SU-DHL-6 (cell line): ENCODE results near the gene PPARGC1A.

Source experiments
- H2AFZ ChIP-seq: fragments of 200-600 bp; sonication (generic); 2 replicates; pipeline ENCODE4 v1.6.1; 2014; ENCODE audit warnings: low read depth, mild to moderate bottlenecking, moderate library complexity, mixed read lengths, antibody characterized with exemption, low read length; ENCODE audit not compliant: severe bottlenecking
- H3F3A ChIP-seq: fragments of 200-600 bp; shearing (Covaris generic); 2 replicates; pipeline ENCODE4 v1.6.0; 2016; ENCODE audit warnings: antibody characterized with exemption, mild to moderate bottlenecking; ENCODE audit not compliant: insufficient read depth
- H3K27ac ChIP-seq: fragments of 200-600 bp; sonication (generic); 2 replicates; pipeline ENCODE4 v1.5.1; 2016; ENCODE audit warnings: low read depth, mild to moderate bottlenecking, low read length, moderate library complexity, mixed read lengths
- H3K27me3 ChIP-seq: fragments of 200-600 bp; sonication (generic), shearing (Covaris generic); 2 replicates; pipeline ENCODE4 v1.6.0; 2014; ENCODE audit warnings: mild to moderate bottlenecking, low read length
- H3K36me3 ChIP-seq: fragments of 200-600 bp; sonication (generic); 2 replicates; pipeline ENCODE4 v1.6.1; 2014; ENCODE audit warnings: mild to moderate bottlenecking, low read length, mixed read lengths
- H3K4me2 ChIP-seq: fragments of 300-600, 200-600 bp; shearing (Covaris generic), sonication (generic); 2 replicates; pipeline ENCODE4 v1.6.0; 2014; ENCODE audit warnings: low read length, low read depth, mild to moderate bottlenecking; ENCODE audit not compliant: poor library complexity, severe bottlenecking
- H3K4me3 ChIP-seq: fragments of 200-600 bp; sonication (generic); 2 replicates; pipeline ENCODE4 v1.5.1; 2014; ENCODE audit warnings: antibody characterized with exemption, low read length, mild to moderate bottlenecking, mixed read lengths; ENCODE audit not compliant: insufficient read depth, poor library complexity, severe bottlenecking
- H3K79me2 ChIP-seq: fragments of 200-600 bp; sonication (generic); 2 replicates; pipeline ENCODE4 v1.6.1; 2014; ENCODE audit warnings: mild to moderate bottlenecking, low read length, moderate library complexity; ENCODE audit not compliant: insufficient read depth
- H3K9ac ChIP-seq: fragments of 200-600 bp; sonication (generic); 2 replicates; pipeline ENCODE4 v1.7.0; 2014; ENCODE audit warnings: mild to moderate bottlenecking, low read length
- H3K9me2 ChIP-seq: fragments of 200-600 bp; sonication (generic); replicated peaks from 2 replicates; pipeline ENCODE4 v1.6.1; 2014; ENCODE audit warnings: low read length; ENCODE audit not compliant: insufficient read depth
- H3K9me3 ChIP-seq: fragments of 200-600 bp; sonication (generic); 2 replicates; pipeline ENCODE4 v1.6.1; 2014; ENCODE audit warnings: low read length, mixed read lengths; ENCODE audit not compliant: insufficient read depth
- H4K20me1 ChIP-seq: fragments of 200-600 bp; sonication (generic); 2 replicates; pipeline ENCODE4 v1.6.1; 2014; ENCODE audit warnings: low read depth, mild to moderate bottlenecking, antibody characterized with exemption, low read length, moderate library complexity, mixed read lengths
- CTCF ChIP-seq: fragments of 200-600 bp; sonication (generic); IDR thresholded peaks from one replicate; pipeline ENCODE4 v1.5.1; 2017; ENCODE audit warnings: antibody characterized with exemption, mild to moderate bottlenecking, low read length, moderate library complexity; ENCODE audit not compliant: insufficient read depth, poor library complexity, severe bottlenecking
- EZH2phosphoT487 ChIP-seq: fragments of 200-600 bp; sonication (generic), shearing (Covaris generic); conservative IDR thresholded peaks from 2 replicates; pipeline ENCODE4 v1.6.1; 2018; ENCODE audit warnings: mild to moderate bottlenecking, antibody characterized with exemption, low read length, moderate library complexity, mixed read lengths

PPARGC1A gene

GRCh38 chr4:23916282-23916681 lies 26.4 kb upstream of the PPARGC1A start:
- no peaks in the 10 kb centered on the region for H3K9me3 ChIP-seq
- H4K20me1 ChIP-seq = no peaks in the 10 kb centered on the region
- no peaks in the 10 kb centered on the region for H3K79me2 ChIP-seq
- no peak for TF ChIP-seq EZH2phosphoT487
- TF ChIP-seq CTCF = no peak
- no peak overlapping the region for H3K4me3 ChIP-seq
- H3F3A ChIP-seq = no peaks in the 10 kb centered on the region
- no peaks in the 10 kb centered on the region for H3K36me3 ChIP-seq
- H3K9ac ChIP-seq = no peak overlapping the region
- H2AFZ ChIP-seq = no peak overlapping the region
- no peaks in the 10 kb centered on the region for H3K27me3 ChIP-seq
- H3K9me2 ChIP-seq = no peaks in the 10 kb centered on the region
- no peak overlapping the region for H3K4me2 ChIP-seq
- no peak overlapping the region for H3K27ac ChIP-seq

DNA sequence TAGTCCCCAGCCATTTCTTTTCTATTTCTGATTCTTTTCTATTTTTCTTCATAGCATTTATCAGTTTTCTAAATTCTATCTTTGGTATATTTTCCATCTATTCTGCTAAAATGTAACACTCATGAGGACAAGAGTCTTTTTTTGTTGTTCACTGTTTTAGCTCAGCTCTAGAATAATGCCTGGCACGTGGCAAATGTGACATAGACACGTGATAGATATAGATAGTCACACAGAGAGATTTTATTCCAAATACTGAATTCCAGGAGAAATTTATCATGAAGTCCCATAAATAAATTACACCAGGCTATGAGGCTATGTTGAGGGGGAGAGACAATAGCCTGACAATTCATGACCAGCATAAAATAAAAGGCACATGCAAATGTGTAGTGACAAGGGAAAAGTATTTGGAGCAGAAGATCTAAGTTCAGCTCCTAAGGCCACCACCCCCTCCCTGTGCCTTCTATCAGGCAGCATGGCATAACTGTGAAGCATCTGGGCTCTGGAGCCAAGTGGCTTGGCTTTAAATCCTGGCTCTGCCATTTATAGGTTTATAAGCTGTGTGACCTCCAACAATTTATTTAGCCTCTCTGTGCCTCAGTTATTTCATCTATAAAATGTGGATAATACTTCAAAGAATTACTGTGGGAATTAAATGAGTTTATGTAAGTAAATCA lies 25.7 kb upstream of the PPARGC1A start:
- H3K9ac ChIP-seq = no peak overlapping the region
- H2AFZ ChIP-seq = no peak overlapping the region
- no peak overlapping the region for H3K4me3 ChIP-seq
- H3K27ac ChIP-seq = no peak overlapping the region
- TF ChIP-seq CTCF (no peak), EZH2phosphoT487 (no peak)
- no peaks in the 10 kb centered on the region for H4K20me1 ChIP-seq
- H3K79me2 ChIP-seq = no peaks in the 10 kb centered on the region
- H3F3A ChIP-seq = no peaks in the 10 kb centered on the region
- no peak overlapping the region for H3K4me2 ChIP-seq
- H3K9me3 ChIP-seq = no peaks in the 10 kb centered on the region
- no peaks in the 10 kb centered on the region for H3K27me3 ChIP-seq
- no peaks in the 10 kb centered on the region for H3K9me2 ChIP-seq
- no peaks in the 10 kb centered on the region for H3K36me3 ChIP-seq

GRCh38 chr4:23911675-23912455 lies 22.0 kb upstream of the PPARGC1A start:
- Histone ChIP-seq H3K27ac (no peak overlapping the region), H3K9ac (no peak overlapping the region), H3K27me3 (no peaks in the 10 kb centered on the region), H4K20me1 (no peaks in the 10 kb centered on the region), H3K9me2 (no peaks in the 10 kb centered on the region), H3K4me3 (no peak overlapping the region), H2AFZ (no peak overlapping the region), H3K4me2 (no peak overlapping the region), H3F3A (no peaks in the 10 kb centered on the region), H3K9me3 (no peaks in the 10 kb centered on the region), H3K79me2 (no peaks in the 10 kb centered on the region), H3K36me3 (no peaks in the 10 kb centered on the region)
- TF ChIP-seq CTCF = no peak
- TF ChIP-seq EZH2phosphoT487 = no peak
